PC-3 (cell line): ENCODE measurements around the gene SSTR5.

Experiments used
- EZH2 ChIP-seq: fragments of 300-600 bp; sonication (generic); IDR thresholded peaks from one replicate; pipeline ENCODE4 v1.6.1; 2017; ENCODE audit warnings: antibody characterized with exemption, mild to moderate bottlenecking, low read length; ENCODE audit not compliant: unreplicated experiment
- TF ChIP-seq, protein P1 (sequence below): fragments of 300-600 bp; sonication (generic); conservative IDR thresholded peaks from 2 replicates; pipeline ENCODE4 v1.5.1; 2017; ENCODE audit warnings: antibody characterized with exemption, low read depth, mild to moderate bottlenecking, low read length

DNA sequence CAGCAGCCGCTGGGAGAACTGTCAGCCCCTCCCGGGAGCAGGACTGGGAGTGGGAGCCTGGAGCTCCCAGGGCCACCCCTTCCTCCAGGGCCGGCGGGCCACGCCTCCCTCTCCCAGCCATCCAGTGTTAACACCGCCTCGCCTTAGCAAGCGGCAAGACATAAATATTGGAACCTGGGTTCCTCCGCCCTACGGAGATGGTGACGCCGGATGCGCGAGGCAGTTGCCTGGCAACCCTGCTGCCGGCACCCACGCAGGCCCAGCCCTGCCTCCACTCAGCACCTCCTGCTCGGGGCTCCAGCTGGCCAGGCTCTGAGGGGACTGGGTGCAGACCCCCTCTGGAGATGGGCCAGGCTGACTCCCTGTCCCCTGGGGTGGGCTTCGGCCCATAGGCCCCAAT lies 52.9 kb downstream of the SSTR5 start:
- TF ChIP-seq, protein P1, sequence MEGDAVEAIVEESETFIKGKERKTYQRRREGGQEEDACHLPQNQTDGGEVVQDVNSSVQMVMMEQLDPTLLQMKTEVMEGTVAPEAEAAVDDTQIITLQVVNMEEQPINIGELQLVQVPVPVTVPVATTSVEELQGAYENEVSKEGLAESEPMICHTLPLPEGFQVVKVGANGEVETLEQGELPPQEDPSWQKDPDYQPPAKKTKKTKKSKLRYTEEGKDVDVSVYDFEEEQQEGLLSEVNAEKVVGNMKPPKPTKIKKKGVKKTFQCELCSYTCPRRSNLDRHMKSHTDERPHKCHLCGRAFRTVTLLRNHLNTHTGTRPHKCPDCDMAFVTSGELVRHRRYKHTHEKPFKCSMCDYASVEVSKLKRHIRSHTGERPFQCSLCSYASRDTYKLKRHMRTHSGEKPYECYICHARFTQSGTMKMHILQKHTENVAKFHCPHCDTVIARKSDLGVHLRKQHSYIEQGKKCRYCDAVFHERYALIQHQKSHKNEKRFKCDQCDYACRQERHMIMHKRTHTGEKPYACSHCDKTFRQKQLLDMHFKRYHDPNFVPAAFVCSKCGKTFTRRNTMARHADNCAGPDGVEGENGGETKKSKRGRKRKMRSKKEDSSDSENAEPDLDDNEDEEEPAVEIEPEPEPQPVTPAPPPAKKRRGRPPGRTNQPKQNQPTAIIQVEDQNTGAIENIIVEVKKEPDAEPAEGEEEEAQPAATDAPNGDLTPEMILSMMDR, result no peak
- no peak for TF ChIP-seq EZH2
